Skin epidermis (tissue), 12 donors: Measurements from ENCODE around the gene CMIP.
A peak's percentile ranks its signal among the peaks of the same experiment; 100 is the strongest.
"Not testable (repeated sequence)": the region's sequence is repeated elsewhere in the genome, so short reads cannot be mapped to it uniquely, and the experiment has no call there.

Experiments
- H3K27ac ChIP-seq, 21 experiments: fragments of 200-600 bp; sonication (generic) in 11 of 21; one replicate each; pipeline ENCODE4 v1.5.0; 2020; ENCODE audit warnings: mild to moderate bottlenecking in 3 of 21, inconsistent platforms in 2 of 21, moderate library complexity in 2 of 21
- H3K4me3 ChIP-seq, 7 experiments: fragments of 200-600 bp; sonication (generic) in 2 of 7; one replicate each; pipeline ENCODE4 v1.5.0; 2020; ENCODE audit warnings: inconsistent platforms in 2 of 7, mild to moderate bottlenecking in 2 of 7, moderate library complexity in 1 of 7

CMIP gene

DNA sequence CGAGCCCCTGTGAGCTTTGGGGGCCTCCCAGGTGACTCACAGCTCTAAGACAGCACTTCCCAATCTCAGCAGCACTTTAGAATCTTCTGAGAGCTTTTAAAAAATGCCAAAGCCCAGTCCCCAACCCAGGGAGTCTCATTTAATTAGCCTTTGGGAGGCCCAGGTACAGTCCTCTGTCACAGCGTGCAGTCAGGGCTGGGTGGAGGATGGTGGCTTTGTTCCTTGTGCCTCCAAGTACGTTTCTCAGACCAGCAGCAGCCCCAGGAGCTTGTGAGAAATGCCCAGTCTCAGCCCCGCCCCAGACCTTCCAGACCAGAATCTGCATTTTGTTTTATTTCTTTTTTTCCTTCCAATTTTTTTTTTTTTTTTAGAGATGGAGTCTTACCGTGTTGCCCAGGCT lies 27.4 kb upstream of the CMIP start:
- no peak overlapping the region for H3K27ac ChIP-seq
- H3K4me3 ChIP-seq, result no peak overlapping the region

DNA sequence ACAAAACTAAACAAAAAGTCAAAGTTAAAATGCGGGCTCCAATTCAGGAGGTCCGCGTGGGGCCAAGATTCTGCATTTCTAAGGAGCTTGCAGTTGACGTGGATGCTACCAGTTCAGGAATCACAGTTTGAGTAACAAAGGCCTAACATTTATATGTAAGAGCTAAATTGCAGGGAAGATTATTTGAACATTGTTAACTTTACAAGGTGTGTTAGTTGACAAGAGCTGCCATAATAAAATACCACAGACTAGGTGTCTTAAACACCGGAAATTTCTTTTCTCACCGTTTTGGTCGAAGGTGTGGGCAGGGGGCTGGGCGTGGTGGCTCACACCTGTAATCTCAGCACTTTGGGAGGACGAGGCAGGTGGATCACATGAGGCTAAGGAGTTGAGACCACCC lies 24.8 kb upstream of the CMIP start:
- Histone ChIP-seq H3K27ac (no peak overlapping the region), H3K4me3 (no peak overlapping the region)

DNA sequence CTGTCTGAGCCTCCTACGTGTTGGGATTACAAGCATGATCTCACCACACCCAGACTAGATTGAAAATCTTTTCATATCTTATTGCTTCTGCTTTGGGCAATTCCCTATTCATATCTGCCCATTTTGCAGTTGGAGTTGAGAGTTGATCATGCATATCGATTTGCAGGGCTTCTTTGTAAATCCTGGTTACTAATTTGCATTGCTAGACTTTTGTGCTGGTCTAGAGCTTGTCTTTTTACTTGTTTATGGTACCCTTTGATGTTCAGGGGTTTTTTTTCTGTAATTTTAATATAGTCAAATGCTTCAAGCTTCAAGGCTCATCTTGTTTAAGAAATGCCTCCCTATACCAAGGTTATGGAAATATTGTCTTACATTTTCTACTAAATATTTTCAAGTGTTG lies 23.5 kb upstream of the CMIP start:
- Histone ChIP-seq H3K27ac (no peak overlapping the region), H3K4me3 (no peak overlapping the region)

DNA sequence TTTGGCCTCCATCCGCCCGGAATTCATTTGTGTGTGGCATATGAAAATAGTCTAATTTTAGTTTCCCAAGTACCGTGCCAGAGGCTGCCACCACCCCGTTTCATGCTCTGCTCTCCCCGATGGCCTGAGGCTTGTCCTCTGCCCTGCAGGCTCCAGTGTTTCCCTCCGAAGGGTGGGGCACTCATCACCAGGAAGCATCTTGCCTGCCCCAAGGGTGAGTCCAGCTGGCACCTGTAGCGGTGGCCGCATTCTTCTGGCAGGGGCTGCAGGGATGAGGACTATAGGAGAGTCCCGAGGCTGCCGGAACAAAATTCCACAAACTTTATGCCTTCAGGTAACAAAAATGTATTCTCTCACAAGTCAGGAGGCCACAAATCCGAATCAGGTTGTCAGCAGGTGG lies 23.1 kb upstream of the CMIP start:
- no peak overlapping the region for H3K27ac ChIP-seq
- no peak overlapping the region for H3K4me3 ChIP-seq

DNA sequence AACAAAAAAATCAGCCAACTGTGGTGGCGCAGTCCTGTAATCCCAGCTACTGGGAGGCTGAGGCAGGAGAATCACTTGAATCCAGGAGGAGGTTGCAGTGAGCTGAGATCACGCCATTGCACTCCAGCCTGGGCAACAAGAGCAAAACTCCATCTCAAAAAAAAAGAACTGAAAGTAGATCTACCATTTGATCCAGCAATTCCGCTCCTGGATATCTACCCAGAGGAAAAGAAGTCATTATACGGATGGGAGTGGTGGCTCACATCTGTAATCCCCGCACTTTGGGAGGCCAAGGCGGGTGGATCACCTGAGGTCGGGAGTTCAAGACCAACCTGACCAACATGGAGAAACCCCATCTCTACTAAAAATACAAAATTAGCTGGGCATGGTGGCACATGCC lies 22.5 kb upstream of the CMIP start:
- not testable (repeated sequence) for H3K4me3 ChIP-seq, H3K27ac ChIP-seq

DNA sequence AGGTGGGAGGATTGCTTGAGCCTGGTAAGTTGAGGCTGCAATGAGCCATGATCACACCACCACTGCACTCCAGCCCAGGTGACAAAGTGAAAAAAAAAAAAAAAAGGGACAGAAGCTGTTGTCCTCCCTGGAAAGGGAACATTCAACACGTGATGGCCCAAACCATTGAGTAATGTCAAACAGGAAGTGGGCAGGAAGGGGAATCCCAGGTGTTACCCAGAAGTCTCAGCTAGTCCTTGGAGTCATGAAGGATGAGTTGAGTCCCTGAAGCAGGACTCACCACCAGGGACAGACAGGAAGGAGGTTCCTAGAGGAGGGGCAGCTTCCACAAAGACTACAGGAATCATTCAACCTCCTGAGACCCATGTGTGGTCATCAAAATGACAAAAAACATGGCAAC lies 19.8 kb upstream of the CMIP start:
- Histone ChIP-seq H3K27ac (no peak overlapping the region), H3K4me3 (no peak overlapping the region)

DNA sequence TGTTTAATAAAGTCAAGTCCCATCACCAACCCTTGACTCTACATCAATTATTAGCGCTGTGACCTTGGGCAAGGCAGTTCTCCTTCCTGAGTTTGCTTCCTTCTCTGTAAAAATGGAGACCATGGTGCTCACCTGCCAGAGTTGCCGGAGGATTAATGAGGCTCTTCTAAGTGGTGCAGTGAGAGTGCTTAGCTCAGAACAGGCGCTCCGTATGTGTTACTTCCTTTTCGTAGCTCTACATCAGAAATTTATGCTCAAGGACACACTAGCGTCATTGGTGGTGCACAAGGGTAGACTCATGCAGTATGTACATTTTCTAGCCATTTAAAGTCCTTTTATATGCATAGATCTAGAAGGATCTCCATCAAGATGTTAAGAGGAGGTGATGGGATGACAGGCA lies 17.4 kb upstream of the CMIP start:
- no peak overlapping the region for H3K27ac ChIP-seq
- no peak overlapping the region for H3K4me3 ChIP-seq

DNA sequence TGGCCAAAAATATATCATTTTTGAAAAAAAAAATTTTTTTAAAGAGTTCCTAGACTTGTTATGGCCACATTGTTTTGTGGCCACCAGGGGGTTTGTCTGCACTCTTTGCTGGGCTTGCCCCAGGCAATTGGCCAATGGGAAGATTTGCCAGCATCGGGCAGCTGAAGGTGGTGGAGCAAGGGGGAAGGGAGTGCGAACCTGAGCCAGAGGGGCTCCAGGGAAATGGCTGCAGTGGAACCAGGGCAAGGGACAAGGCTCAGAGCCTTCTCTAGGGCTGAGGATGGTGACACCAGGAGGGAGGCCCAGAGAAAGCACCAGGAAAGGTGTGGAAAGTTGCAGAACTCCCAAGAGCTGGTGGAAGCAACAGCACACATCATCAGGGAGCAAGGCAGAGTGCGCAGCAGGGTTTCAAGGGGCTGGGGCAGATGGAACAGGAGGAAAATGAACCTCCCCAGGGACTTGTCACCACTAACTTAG lies 15.5 kb upstream of the CMIP start:
- H3K27ac ChIP-seq, result no peak overlapping the region
- no peak overlapping the region for H3K4me3 ChIP-seq

DNA sequence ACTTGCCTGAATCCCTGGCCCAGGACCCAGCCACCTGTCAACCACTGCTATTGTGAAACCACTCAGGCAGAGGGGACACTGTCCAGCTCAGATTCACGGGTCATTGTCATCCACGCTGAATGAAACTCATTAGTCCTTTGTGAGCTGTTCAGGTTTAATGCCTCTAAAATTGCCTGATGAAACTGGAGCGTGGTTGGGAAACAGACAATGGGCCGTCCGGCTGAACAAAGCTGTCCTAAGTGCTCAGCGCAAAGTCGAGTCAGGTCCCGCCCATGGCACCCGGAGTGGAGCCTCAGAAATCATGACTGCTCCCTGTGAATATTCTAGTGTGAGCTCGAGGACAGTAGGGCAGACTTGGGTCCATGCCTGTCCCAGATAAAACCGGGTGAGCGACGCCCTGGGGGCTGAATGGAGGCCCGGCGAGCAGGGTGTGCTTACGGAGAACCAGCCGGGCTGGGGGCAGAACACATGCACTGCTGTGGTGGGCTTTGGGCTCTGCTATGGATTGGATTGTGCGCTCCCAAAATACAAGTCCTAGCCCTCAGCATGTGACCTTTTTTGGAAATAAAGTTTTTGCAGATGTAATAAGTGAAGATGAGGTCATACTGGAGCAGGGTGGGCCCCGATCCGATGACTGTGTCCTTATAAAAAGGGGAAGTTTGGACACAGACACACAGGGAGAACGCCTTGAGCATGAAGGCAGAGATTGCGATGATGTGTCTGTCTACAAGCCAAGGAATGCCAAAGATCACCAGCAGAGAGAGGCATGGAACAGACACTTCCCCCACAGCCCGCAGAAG lies 12.9 kb upstream of the CMIP start:
- H3K4me3 ChIP-seq, result no peak overlapping the region
- H3K27ac ChIP-seq, result peak overlapping the region in 10 of 21 experiments; percentile 11 to 52 (median 43)

DNA sequence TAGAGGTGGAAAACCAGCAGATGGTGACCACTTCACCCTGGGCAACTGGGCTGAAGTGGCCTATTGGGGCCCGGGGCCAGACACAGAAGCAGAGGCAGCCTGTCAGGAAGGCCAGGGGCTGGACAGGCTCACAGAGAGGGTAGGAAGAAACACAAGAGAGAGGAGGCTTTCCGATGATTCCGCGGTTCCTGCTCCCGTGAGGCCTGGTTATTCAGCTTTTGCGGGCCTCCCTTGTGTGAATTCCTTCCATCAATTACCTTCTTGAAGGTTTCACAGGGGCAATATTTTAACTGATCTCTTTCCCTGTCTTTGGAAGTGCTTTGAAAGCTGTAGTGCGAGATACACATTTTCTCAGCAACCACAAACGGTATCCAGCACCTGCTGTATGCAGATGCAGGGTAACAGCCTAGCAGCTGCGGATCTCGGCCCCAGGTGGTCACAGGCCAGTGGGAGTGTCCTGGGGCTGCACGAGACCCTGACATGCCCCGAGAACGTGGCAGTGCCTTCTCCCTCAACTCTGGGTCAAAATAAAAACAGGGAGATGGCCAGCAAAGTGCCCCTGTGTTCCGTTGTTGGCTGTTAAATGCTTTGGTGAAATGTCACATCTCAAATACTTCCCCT lies 11.6 kb upstream of the CMIP start:
- Histone ChIP-seq H3K4me3 (no peak overlapping the region), H3K27ac (no peak overlapping the region)

DNA sequence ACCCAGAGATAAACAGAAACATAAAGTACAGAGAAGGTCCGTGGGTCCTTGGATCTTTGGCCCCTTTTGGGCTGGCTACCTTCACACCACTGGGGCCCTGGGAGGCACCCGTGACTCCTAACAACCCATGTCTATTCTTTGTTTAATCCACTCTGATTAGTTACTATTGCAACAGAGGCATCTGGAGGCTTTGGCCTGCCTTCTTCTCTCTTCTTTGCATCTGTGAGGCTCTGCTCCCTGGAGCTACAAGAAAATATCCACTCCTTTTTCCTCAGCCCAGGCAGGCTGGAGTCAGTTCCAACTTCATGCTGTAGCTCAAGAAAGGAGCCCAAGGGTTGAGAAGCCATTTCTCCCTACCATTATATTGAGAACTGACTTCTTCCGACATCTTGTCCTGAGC lies 9.5 kb upstream of the CMIP start:
- H3K27ac ChIP-seq, result no peak overlapping the region

DNA sequence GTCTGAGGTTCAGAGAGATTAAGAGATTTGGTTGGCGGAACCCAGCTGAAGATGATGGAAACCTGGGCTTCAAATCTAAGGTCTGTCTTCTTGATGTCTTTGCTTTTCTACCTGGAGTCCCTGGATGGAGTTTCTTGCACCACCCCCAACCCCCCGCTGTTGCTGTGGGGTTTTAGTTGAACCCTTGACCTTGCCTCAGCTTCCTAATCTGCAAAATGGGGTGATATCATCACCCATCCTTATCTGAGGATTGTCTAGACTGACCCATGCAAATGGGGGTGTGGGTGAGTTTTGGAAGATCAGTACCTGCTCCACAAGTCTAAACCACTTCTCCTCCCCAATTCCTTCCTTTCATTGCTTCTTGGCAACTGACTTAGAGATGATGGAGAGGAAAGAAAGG lies 9.0 kb upstream of the CMIP start:
- Histone ChIP-seq H3K4me3 (no peak overlapping the region), H3K27ac (no peak overlapping the region)

More for the DNA sequence above, 9.5 kb upstream of the CMIP start:
- H3K4me3 ChIP-seq, result no peak overlapping the region

DNA sequence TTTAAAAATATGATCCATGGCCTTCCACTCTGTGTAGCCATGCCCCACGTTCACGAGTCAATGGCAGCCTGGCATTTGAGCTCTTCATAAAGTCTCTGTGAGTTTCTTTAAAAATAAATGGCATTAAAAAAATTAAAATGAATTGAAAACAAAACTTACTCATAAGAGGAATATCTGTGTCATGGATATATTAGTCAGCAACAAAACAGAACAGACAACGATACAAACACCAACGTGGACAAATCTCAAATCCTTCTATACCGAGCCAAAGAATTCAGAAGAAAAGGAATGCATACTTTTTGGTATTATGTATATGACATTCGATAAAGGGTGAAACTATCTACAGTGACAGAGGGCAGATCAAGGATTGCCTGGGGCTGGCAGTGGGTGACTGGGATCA lies 8.2 kb upstream of the CMIP start:
- no peak overlapping the region for H3K4me3 ChIP-seq

DNA sequence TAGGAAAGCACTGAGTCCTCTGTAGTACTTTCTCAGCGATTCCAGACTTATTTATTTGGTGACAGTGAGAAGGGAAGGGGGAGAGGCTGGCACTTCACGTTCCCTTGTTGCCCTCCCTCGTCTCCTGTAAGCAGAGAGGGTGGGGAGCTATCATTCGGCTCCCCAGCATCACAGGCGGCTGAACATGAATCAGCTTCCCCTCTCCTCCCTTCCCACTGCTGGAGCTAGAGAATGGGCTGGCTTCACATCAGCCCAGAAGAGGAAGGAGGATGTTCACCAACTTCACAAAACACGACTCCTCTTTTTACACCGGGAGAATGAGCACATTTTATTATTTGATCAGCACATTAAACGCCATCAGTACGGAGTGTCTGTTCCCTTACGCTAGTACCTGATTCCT lies 6.7 kb upstream of the CMIP start:
- no peak overlapping the region for H3K4me3 ChIP-seq
- no peak overlapping the region for H3K27ac ChIP-seq

More for the DNA sequence above, 8.2 kb upstream of the CMIP start:
- no peak overlapping the region for H3K27ac ChIP-seq

DNA sequence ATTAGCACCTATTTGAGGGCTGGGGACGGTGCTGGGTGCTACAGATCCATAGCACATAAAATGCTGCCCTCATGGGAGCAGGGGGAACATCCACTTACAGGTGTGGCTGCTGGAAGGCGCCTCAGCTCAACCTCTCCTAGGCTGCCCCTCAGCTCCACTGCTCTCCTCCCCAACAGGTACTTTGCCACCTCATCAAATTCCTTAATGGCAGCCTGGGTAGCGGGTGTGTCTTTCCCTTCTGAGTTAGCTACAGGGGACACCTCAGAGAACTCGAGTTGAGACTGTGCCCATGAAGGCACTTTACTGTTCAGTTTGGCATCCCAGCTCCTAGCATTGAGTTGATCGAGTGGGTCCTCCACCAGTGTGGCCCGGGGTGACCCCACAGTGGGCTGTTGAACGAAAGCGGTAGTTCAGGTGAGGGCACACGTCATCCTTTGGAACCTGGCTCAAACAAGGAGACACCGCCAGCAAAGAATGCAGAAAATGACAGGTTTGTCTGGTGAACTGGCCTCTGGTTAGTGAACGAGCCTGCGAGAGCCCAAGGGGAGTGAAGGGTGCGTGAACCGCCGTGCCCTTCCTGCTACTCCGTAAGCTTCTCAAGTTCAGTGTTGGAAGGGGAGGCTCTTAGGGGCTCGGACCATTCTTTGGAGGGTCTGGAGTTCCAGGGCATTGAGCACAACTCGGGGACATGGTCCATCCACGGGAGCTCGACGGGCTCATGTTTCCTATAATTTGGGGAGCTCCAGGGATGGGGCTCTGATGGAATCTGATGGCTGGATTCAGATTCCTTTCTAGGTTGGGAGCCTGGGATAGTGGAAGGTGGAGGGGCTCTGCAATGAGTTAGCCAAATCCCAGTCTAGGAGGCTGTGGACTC lies 3.5 kb upstream of the CMIP start:
- Histone ChIP-seq H3K4me3 (no peak overlapping the region), H3K27ac (no peak overlapping the region)

DNA sequence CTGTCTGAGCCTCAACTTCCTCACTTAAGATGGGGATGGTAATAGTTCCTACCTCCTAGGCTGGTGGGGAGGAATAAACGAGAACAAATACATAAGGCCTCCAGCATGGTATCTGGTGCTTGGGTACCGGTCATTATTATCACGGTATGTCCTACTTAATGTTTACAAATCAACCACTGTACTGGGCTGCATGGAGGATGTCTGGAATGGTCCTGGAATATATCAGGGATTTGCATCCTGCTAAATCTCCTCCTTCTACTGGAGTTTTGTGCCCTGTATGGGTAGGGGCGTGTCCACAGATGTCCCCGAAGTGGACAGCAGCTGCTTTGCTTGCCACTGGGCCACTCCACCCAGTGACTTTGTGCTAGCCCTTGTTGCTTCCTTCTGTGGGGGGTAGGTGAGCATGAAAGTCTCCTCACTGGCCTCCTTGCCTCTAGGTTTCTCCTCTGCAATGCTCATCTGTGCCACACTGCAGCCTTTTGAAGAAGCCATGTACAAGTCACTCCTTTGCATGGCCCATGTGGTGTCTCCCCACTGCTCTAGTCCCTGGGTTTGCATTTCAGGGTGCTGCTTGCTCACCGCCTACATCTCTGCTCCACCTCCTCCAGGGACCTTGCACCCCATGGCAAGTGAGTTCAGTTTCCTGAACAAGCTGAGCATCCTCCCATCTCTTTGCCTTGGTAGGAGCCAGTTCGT lies 2.2 kb upstream of the CMIP start:
- Histone ChIP-seq H3K27ac (peak overlapping the region in 3 of 21 experiments; percentile 34 to 90 (median 58)), H3K4me3 (no peak overlapping the region)

DNA sequence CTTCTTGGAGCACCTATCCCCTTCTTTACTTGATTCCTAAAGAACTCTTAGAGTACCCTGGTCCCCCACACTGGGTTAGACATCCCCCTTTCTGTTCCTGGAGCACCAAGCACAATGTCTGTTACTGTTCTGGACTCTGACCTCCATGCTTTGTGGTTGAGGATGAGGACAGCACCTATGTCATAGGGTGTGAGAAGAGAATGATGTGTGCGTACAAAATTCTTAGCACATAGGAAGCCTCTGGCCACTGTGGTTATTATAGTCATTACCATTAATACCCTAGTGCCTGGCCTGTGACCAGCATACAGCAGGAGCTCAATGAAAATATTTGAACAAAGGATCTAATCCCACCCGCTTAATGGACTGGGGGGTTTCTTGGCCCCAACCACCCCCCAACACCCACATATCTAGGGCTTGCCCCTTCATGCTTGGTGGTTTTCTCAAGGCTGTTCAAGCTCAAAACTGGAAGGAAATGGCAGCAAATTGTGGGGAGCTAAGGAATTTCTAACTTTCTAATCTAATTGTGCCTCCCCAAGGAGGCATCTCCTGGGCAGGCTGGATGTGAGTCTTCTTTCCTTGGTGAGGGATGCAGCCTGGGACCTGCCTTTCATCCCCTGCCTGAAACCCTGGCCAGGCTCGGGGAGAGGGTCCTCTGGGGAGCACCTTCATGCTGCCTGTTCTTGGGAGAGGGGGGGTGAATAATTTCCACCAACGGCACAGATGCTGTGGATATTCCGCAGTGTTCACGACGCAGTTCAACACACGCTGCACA lies 1.5 kb upstream of the CMIP start:
- no peak overlapping the region for H3K4me3 ChIP-seq
- peak overlapping the region in 9 of 21 experiments; percentile 17 to 90 (median 76) for H3K27ac ChIP-seq

DNA sequence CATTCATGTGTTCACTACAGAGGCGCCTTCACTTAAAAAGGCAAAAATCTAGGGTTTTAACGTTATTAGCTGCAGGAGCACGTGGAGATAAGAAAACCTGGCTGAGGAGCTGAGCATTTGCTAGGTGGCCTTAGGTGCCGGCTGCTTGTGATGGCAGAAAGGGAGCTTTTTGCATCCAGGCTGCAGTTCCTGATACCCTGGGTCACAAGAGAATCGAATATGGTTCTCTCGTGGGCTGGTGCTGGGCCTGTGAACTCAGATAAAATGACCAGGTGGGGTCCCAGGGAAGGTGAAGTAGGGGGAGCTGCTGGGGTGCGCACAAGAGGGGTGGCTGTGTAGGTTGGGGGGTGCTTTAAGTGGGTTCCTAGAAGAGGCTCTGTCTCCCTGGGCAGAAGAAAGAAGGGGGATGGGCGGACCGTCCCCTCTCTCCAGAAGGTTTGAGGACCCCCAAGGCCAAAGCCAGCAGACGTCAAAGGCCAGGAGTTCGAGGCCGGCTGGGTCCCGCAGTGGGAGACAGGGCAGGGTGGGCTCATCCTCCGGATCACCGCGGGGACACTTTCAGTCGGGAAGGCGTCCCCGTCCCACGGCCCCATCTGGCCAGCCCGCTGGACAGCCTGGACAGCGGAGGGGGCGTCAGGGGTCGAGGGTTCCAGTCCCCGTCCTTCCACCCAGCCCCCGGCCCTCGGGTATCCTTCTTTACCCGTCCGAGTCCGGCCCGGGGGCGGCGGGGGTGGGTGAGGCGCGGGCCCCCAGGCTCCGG lies 740 bp upstream of the CMIP start:
- peak overlapping the region in 17 of 21 experiments; percentile 17 to 90 (median 76) for H3K27ac ChIP-seq
- H3K4me3 ChIP-seq, result peak overlapping the region; percentile 28 to 94 (median 34)
